H1 (cell line): ENCODE measurements around the gene TAX1BP3. TPM values are rescaled to one million over a fixed set of nuclear protein-coding genes. Genes with fewer than 3 reads are reported as not detected.
A peak's percentile ranks its signal among the peaks of the same experiment; 100 is the strongest.

Source experiments
- CTCF ChIA-PET: fragments of 300-600 bp; sonication (Branson Sonifier 250); formaldehyde crosslinking; loops from one replicate; lab custom pipeline; 2021; ENCODE audit not compliant: partially characterized antibody; lab: Charles Lee
- POLR2A ChIA-PET: fragments of 300-600 bp; sonication (Branson Sonifier 250); formaldehyde crosslinking; loops from one replicate; lab custom pipeline; 2021; ENCODE audit warnings: inconsistent platforms; ENCODE audit not compliant: partially characterized antibody; lab: Charles Lee
- DNase-seq, 2 experiments: peaks; one replicate each; pipeline versions ENCODE4 v3.0.0 to v3.0.0-alpha.2; 2010 to 2022; ENCODE audit warnings: low spot score in 2 of 2, low read depth in 1 of 2, mixed read lengths in 1 of 2
- FAIRE-seq: peaks from 2 replicates; lab custom pipeline; 2011; peaks lifted over from hg19 to GRCh38; lab: Jason Lieb, UNC
- H2AFZ ChIP-seq: 2 replicates; pipeline ENCODE4 v1.8.1; 2012; ENCODE audit warnings: low read length, inconsistent platforms
- H2AK5ac ChIP-seq: 2 replicates; pipeline ENCODE4 v1.6.1; 2013; ENCODE audit warnings: low read depth, low read length
- H2BK120ac ChIP-seq: replicated peaks from 2 replicates; pipeline ENCODE3; 2013; ENCODE audit warnings: low read depth, low read length, inconsistent platforms
- H2BK12ac ChIP-seq: 2 replicates; pipeline ENCODE4 v1.6.1; 2013; ENCODE audit warnings: low read depth, low read length
- H2BK15ac ChIP-seq: 2 replicates; pipeline ENCODE4 v1.6.1; 2013; ENCODE audit warnings: low read length
- H2BK20ac ChIP-seq: 2 replicates; pipeline ENCODE4 v1.6.1; 2013; ENCODE audit warnings: low read length
- H2BK5ac ChIP-seq: 2 replicates; pipeline ENCODE4 v1.6.1; 2013; ENCODE audit warnings: low read depth, low read length
- H3K14ac ChIP-seq: 2 replicates; pipeline ENCODE4 v1.6.1; 2013; ENCODE audit warnings: inconsistent platforms; ENCODE audit not compliant: insufficient read length
- H3K18ac ChIP-seq: 2 replicates; pipeline ENCODE4 v1.6.1; 2013; ENCODE audit warnings: low read length; ENCODE audit errors: extremely low read depth
- H3K23ac ChIP-seq: 2 replicates; pipeline ENCODE4 v1.6.1; 2013; ENCODE audit warnings: inconsistent platforms; ENCODE audit not compliant: insufficient read length
- H3K23me2 ChIP-seq: 2 replicates; pipeline ENCODE4 v1.6.1; 2013; ENCODE audit warnings: low read depth, low read length
- H3K27ac ChIP-seq: 2 replicates; pipeline ENCODE4 v1.6.1; 2011; ENCODE audit warnings: low read depth, low read length, inconsistent platforms
- H3K27me3 ChIP-seq, 4 experiments: replicated peaks in 1 of 4; 1 replicate in 1 of 4; 2 replicates in 3 of 4; pipeline versions ENCODE4 v1.6.1 to v1.8.1; 2011 to 2013; ENCODE audit warnings: low read length in 3 of 4, mild to moderate bottlenecking in 3 of 4, inconsistent platforms in 2 of 4, mixed read lengths in 2 of 4, moderate library complexity in 1 of 4; ENCODE audit not compliant: control insufficient read depth in 3 of 4, insufficient read depth in 3 of 4; ENCODE audit errors: extremely low read depth in 1 of 4
- H3K36me3 ChIP-seq, 4 experiments: 2 replicates each; pipeline versions ENCODE4 v1.6.1 to v1.8.1; 2011 to 2013; ENCODE audit warnings: mild to moderate bottlenecking in 4 of 4, low read length in 3 of 4, moderate library complexity in 2 of 4, control low read depth in 1 of 4, inconsistent platforms in 1 of 4; ENCODE audit not compliant: insufficient read depth in 4 of 4, control insufficient read depth in 2 of 4
- H3K4ac ChIP-seq: replicated peaks from 2 replicates; pipeline ENCODE3; 2013; ENCODE audit warnings: low read length, low read depth, mixed read lengths, inconsistent platforms; ENCODE audit not compliant: insufficient read length
- H3K4me1 ChIP-seq, 4 experiments: replicated peaks in 1 of 4; 1 replicate in 1 of 4; 2 replicates in 3 of 4; pipeline versions ENCODE4 v1.6.1 to v1.8.1; 2011 to 2013; ENCODE audit warnings: low read length in 3 of 4, inconsistent platforms in 2 of 4, mixed read lengths in 1 of 4; ENCODE audit not compliant: insufficient read depth in 4 of 4, control insufficient read depth in 3 of 4
- H3K4me2 ChIP-seq, 2 experiments: 2 replicates each; pipeline versions ENCODE4 v1.6.1 to v1.8.1; 2011 to 2013; ENCODE audit warnings: low read depth in 2 of 2, low read length in 2 of 2, control low read depth in 1 of 2, inconsistent platforms in 1 of 2, mild to moderate bottlenecking in 1 of 2; ENCODE audit not compliant: insufficient read depth in 1 of 2
- H3K4me3 ChIP-seq, 4 experiments: fragments of 200-600, 300-600 bp in 1 of 4; sonication (generic), shearing (Covaris generic), sonication (Bioruptor Twin) in 1 of 4; 2 replicates each; pipeline versions ENCODE4 v1.5.1 to v1.8.1; 2011 to 2016; ENCODE audit warnings: low read length in 4 of 4, low read depth in 3 of 4, control low read depth in 2 of 4, inconsistent platforms in 2 of 4, mild to moderate bottlenecking in 2 of 4, mixed read lengths in 1 of 4, moderate library complexity in 1 of 4; ENCODE audit not compliant: insufficient read depth in 2 of 4; ENCODE audit errors: extremely low read depth in 1 of 4
- H3K56ac ChIP-seq: replicated peaks from 2 replicates; pipeline ENCODE3; 2013; ENCODE audit warnings: low read depth, mild to moderate bottlenecking, mixed read lengths, low read length, inconsistent platforms; ENCODE audit not compliant: insufficient read length
- H3K79me1 ChIP-seq: 2 replicates; pipeline ENCODE4 v1.6.1; 2013; ENCODE audit warnings: low read depth, low read length, control low read depth
- H3K79me2 ChIP-seq, 2 experiments: 2 replicates each; pipeline versions ENCODE4 v1.6.1 to v1.8.1; 2012 to 2013; ENCODE audit warnings: low read length in 2 of 2, mild to moderate bottlenecking in 2 of 2, inconsistent platforms in 1 of 2; ENCODE audit not compliant: insufficient read depth in 2 of 2, control insufficient read depth in 1 of 2
- H3K9ac ChIP-seq, 4 experiments: replicated peaks in 1 of 4; 1 replicate in 1 of 4; 2 replicates in 3 of 4; pipeline versions ENCODE4 v1.6.1 to v1.8.1; 2011 to 2013; ENCODE audit warnings: low read depth in 3 of 4, low read length in 3 of 4, control low read depth in 2 of 4, mild to moderate bottlenecking in 2 of 4, moderate library complexity in 2 of 4, inconsistent platforms in 1 of 4; ENCODE audit errors: extremely low read depth in 1 of 4
- H3K9me3 ChIP-seq, 2 experiments: 2 replicates each; pipeline versions ENCODE4 v1.6.1 to v1.8.1; 2012 to 2013; ENCODE audit warnings: mild to moderate bottlenecking in 2 of 2, moderate library complexity in 2 of 2, control low read depth in 1 of 2, inconsistent platforms in 1 of 2, low read depth in 1 of 2, low read length in 1 of 2, mixed read lengths in 1 of 2; ENCODE audit not compliant: insufficient read depth in 2 of 2
- H4K20me1 ChIP-seq, 2 experiments: replicated peaks in 1 of 2; 2 replicates each; pipeline versions ENCODE3 to v1.8.1; 2011 to 2013; ENCODE audit warnings: inconsistent platforms in 2 of 2, low read length in 2 of 2, mild to moderate bottlenecking in 1 of 2; ENCODE audit not compliant: insufficient read depth in 2 of 2, control insufficient read depth in 1 of 2
- H4K5ac ChIP-seq: 2 replicates; pipeline ENCODE4 v1.6.1; 2013; ENCODE audit warnings: low read length, low read depth, mixed read lengths, inconsistent platforms; ENCODE audit not compliant: insufficient read length
- H4K8ac ChIP-seq: 2 replicates; pipeline ENCODE4 v1.8.0; 2013; ENCODE audit warnings: mild to moderate bottlenecking, moderate library complexity, low read length, inconsistent platforms; ENCODE audit not compliant: insufficient read depth; ENCODE audit errors: extremely low read depth
- H4K91ac ChIP-seq: replicated peaks from 2 replicates; pipeline ENCODE3; 2013; ENCODE audit warnings: low read length, mixed read lengths, inconsistent platforms; ENCODE audit not compliant: insufficient read length
- CBX8 ChIP-seq: fragments of 300-800, 300-1000 bp; sonication (generic); IDR thresholded peaks from 2 replicates; pipeline ENCODE4 v1.7.1; 2016; ENCODE audit warnings: low read depth, low read length, borderline replicate concordance
- CREB1 ChIP-seq: IDR thresholded peaks from 2 replicates; pipeline ENCODE4 v1.6.1; 2012; ENCODE audit warnings: inconsistent platforms
- EP300 ChIP-seq, 2 experiments: IDR thresholded peaks; 1 replicate in 1 of 2; 2 replicates in 1 of 2; pipeline ENCODE4 v1.6.1; 2011 to 2012; ENCODE audit warnings: low read depth in 2 of 2, low read length in 2 of 2, mild to moderate bottlenecking in 2 of 2, borderline replicate concordance in 1 of 2, inconsistent platforms in 1 of 2, moderate library complexity in 1 of 2
- GTF2F1 ChIP-seq: IDR thresholded peaks from 2 replicates; pipeline ENCODE4 v1.6.1; 2012; ENCODE audit warnings: low read depth, low read length, improper control_type of control experiment, borderline replicate concordance
- JUN ChIP-seq: IDR thresholded peaks from 2 replicates; pipeline ENCODE4 v1.6.1; 2011; ENCODE audit warnings: low read depth, mild to moderate bottlenecking, improper control_type of control experiment, low read length
- JUND ChIP-seq: IDR thresholded peaks from 2 replicates; pipeline ENCODE4 v1.6.1; 2011; ENCODE audit warnings: mild to moderate bottlenecking, improper control_type of control experiment, low read length
- KDM4A ChIP-seq: IDR thresholded peaks from one replicate; pipeline ENCODE4 v1.7.1; 2012; ENCODE audit warnings: low read depth, mild to moderate bottlenecking, moderate library complexity, low read length, inconsistent platforms; ENCODE audit not compliant: severe bottlenecking
- POLR2A ChIP-seq, 2 experiments: IDR thresholded peaks; 1 replicate in 1 of 2; 2 replicates in 1 of 2; pipeline ENCODE4 v1.6.1; 2011; ENCODE audit warnings: low read depth in 2 of 2, low read length in 2 of 2, mild to moderate bottlenecking in 2 of 2; ENCODE audit errors: control extremely low read depth in 1 of 2
- RAD21 ChIP-seq, 2 experiments: IDR thresholded peaks in 1 of 2; conservative IDR thresholded peaks in 1 of 2; 2 replicates each; pipeline ENCODE4 v1.6.1; 2011; ENCODE audit warnings: low read depth in 2 of 2, low read length in 2 of 2, improper control_type of control experiment in 1 of 2, inconsistent platforms in 1 of 2, mild to moderate bottlenecking in 1 of 2, moderate library complexity in 1 of 2
- RBBP5 ChIP-seq: IDR thresholded peaks from 2 replicates; pipeline ENCODE4 v1.7.1; 2012; ENCODE audit warnings: low read depth, mild to moderate bottlenecking, inconsistent platforms, low read length, moderate library complexity, borderline replicate concordance
- TAF1 ChIP-seq: IDR thresholded peaks from 2 replicates; pipeline ENCODE4 v1.6.1; 2011; ENCODE audit warnings: mild to moderate bottlenecking, low read depth, low read length
- ZNF274 ChIP-seq: IDR thresholded peaks from 2 replicates; pipeline ENCODE4 v1.7.0; 2012; ENCODE audit warnings: low read length, borderline replicate concordance; ENCODE audit errors: extremely low read depth
- WGBS, 2 experiments: shearing (Covaris generic) in 1 of 2; methylation state at CpG; one replicate each; pipeline versions ENCODE4 v1.1.6 to v1.1.7; 2013 to 2015; ENCODE audit warnings: low lambda C conversion rate in 2 of 2, mixed read lengths in 2 of 2, inconsistent platforms in 1 of 2, low coverage in 1 of 2, missing lambda C conversion rate in 1 of 2; ENCODE audit not compliant: insufficient replicate concordance in 2 of 2, insufficient coverage in 1 of 2, insufficient read length in 1 of 2; ENCODE audit errors: extremely low coverage in 1 of 2, missing lambda C conversion rate in 1 of 2; 5-methylcytosine and 5-hydroxymethylcytosine counted together
- polyA plus RNA-seq, 7 experiments: library from polyadenylated mRNA; depleted of rRNA in 3 of 7; stranded (reverse) in 5 of 7; unstranded in 2 of 7; fragments of >200 nt in 5 of 7; fragments of 200-250 nt in 2 of 7; gene quantifications; 1 replicate in 5 of 7; 2 replicates in 1 of 7; 4 replicates in 1 of 7; pipeline versions ENCODE4 v1.2.1 to v1.2.3, GENCODE V29; 2011 to 2013; ENCODE audit warnings: missing spikeins in 2 of 7, mixed read lengths in 2 of 7
- total RNA-seq: library from RNA; stranded (reverse); fragmentation: NEBNext Ultra II Directional; extraction: Animal tissue kit (Norgen Biotek cat#: 25700); gene quantifications from 2 replicates; pipeline ENCODE4 v1.2.1, GENCODE V29; 2021
- TF ChIP-seq, protein P1 (sequence below): IDR thresholded peaks from 2 replicates; pipeline ENCODE4 v1.6.1; 2011; ENCODE audit warnings: low read depth, mild to moderate bottlenecking, low read length; ENCODE audit not compliant: insufficient read depth

TAX1BP3 gene
- total and polyA plus RNA-seq, 2 of the 8 experiments (the other 6 are each of a cell fraction or from before 2014, with no cell fraction given) = 65.3 to 81.8 TPM

DNA sequence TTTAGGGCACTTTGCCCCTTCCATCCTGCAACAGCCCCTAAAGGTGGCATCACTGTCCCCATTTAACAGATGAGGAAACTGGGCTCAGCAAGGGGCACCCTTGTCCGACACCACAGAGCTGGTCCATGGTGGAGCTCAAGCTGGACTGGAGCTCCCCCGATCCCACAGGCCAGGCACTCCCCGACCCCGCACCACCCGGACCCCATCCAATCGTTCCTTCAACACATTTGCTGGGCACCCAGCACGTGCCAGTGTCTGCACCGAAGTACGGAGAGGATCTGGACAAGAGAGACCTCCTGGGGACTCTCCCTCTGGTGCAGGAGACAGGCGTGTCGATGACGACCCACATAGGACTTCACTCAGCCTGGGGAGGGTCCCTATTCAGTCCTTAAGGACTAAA is 13.7 kb upstream of the TAX1BP3 start:
- H3K79me2 ChIP-seq = no peaks in the 10 kb centered on the region
- H3K23me2 ChIP-seq = no peaks in the 10 kb centered on the region
- H2BK15ac ChIP-seq = no peak overlapping the region
- no peak overlapping the region for H2BK5ac ChIP-seq
- CTCF ChIA-PET = interaction anchor here (0.5 to 2.6 kb wide), 24 partner anchors 9 to 1129 kb away, joined by 3 to 34 read pairs (median 4); partner anchors contain the start of gene NCBP3
- H4K5ac ChIP-seq = no peak overlapping the region
- H4K91ac ChIP-seq = no peak overlapping the region
- H2BK12ac ChIP-seq = no peak overlapping the region
- H3K56ac ChIP-seq = no peak overlapping the region
- no peak overlapping the region for H2AK5ac ChIP-seq
- no peaks in the 10 kb centered on the region for H3K36me3 ChIP-seq
- no peak overlapping the region for H3K4ac ChIP-seq
- no peaks in the 10 kb centered on the region for H3K79me1 ChIP-seq
- POLR2A ChIA-PET = interaction anchor here (0.8 kb wide), 1 partner anchor 164 kb away, joined by 3 read pairs; the partner anchor contains the start of gene NCBP3
- no peaks in the 10 kb centered on the region for H3K9me3 ChIP-seq
- FAIRE-seq = no peak
- H4K8ac ChIP-seq = no peak overlapping the region
- no peak overlapping the region for H3K14ac ChIP-seq
- H3K4me1 ChIP-seq = peaks cover 0 to 3% (median under 1%) of the 10 kb centered on the region in 4 experiments; a peak in 3 of 7 replicates
- no peak overlapping the region for H3K4me2 ChIP-seq
- H3K4me3 ChIP-seq = no peak overlapping the region
- no peak overlapping the region for H3K9ac ChIP-seq
- H4K20me1 ChIP-seq = peaks cover 0 to 4% of the 10 kb centered on the region in 2 experiments
- no peak overlapping the region for H3K18ac ChIP-seq
- H3K27ac ChIP-seq = no peak overlapping the region
- no peaks in the 10 kb centered on the region for H3K27me3 ChIP-seq
- H2AFZ ChIP-seq = no peak overlapping the region
- H3K23ac ChIP-seq = no peak overlapping the region
- WGBS, 2 experiments = 94% methylated on average over 12 of the region's 12 CpGs; no CpG with 5 or more reads in 1 of the 2 experiments
- H2BK20ac ChIP-seq = 0 out of 2 replicates have a peak overlapping the region, but pooled peaks have one; percentile 61
- no peak for DNase-seq
- no peak overlapping the region for H2BK120ac ChIP-seq
- TF ChIP-seq KDM4A (no peak), GTF2F1 (no peak), RAD21 (IDR thresholded peaks at IDR 0.05 in 1 of 2, conservative IDR thresholded peaks at IDR 0.05 in 1 of 2; ENCODE audit: low read depth in 2 of 2, low read length in 2 of 2) (no peak), EP300 (IDR thresholded peaks at IDR 0.05; ENCODE audit: borderline replicate concordance in 1 of 2, low read depth in 2 of 2, low read length in 2 of 2) (no peak), TAF1 (no peak), CBX8 (no peak), JUND (no peak), RBBP5 (no peak), ZNF274 (no peak), CREB1 (no peak), POLR2A (IDR thresholded peaks at IDR 0.05; ENCODE audit: control extremely low read depth in 1 of 2, low read depth in 2 of 2, low read length in 2 of 2) (no peak), JUN (no peak)
- TF ChIP-seq, protein P1, sequence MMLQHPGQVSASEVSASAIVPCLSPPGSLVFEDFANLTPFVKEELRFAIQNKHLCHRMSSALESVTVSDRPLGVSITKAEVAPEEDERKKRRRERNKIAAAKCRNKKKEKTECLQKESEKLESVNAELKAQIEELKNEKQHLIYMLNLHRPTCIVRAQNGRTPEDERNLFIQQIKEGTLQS = no peak
